ENCODE data around the gene LCN2.

Gene LCN2

DNA sequence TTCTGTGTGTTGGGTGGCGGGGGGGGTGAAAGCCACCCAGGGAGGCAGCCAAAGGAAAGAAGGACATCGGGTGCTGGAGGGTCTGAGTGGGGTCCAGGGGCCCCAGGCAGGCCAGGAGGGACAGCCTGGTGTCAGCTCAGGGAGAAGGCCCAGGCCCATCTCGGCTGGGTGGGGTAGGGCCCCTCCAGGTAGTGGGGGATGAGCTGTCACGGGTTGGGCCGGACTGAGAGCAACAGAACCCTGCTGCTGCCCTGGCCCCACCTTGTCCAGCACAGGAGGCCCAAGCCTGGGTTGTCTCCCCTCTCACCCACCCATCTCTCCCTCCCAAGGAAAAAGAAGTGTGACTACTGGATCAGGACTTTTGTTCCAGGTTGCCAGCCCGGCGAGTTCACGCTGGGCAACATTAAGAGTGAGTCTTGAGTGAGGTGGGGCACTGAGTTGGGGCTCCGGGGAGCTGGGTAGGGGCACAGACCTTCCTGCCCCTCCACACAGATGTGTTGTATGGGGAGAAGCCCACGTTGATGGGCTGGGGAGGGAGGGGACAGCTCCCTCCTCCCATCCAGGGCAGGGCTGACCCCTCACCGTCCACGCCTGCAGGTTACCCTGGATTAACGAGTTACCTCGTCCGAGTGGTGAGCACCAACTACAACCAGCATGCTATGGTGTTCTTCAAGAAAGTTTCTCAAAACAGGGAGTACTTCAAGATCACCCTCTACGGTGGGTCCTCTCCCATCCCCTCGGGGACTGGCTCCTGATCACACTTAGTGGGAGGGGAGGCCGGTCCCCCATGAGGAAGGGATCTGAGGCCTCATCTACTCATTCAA, 2.3 kb downstream of the LCN2 start:
- no peak for DNase-seq

- no peak for DNase-seq
Observed at GRCh38 chr9:128152133-128153059, 3.1 kb downstream of the LCN2 start.

DNA sequence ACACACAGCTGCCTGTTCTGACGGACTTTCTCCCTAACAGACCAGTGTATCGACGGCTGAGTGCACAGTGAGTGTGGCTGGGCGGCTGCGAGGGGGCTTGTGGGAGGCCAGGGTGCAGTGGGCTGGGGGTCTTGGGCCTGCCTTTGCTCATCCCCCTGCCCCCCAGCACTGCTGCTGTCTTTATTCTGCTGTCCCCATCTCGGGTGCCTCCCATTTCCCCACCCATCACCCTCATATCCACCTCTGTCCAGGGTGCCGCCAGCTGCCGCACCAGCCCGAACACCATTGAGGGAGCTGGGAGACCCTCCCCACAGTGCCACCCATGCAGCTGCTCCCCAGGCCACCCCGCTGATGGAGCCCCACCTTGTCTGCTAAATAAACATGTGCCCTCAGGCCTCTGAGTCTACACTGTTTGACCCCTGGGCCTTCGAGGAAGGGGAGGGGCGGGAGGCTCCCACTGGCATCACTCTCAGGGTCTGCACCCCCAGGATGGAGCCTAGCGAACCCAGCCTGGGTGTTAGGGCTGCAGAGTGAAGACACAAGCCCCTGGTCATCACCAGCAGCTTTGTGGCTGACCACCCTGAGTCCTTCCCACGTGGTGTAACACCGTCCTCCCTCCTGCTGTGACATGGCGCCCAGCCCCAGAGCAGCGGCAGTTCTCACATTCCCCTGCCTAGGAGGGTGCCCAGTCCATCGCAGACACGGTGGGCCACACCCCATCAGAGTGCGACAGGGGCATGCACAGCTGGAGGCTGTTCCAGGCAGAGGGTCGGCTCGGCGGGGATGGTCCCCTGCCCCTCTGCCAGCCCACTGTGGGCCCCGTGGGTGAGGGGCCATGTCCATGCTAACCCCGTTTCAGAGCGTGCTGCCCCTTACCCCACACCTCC, 4.0 kb downstream of the LCN2 start:
- DNase-seq, result no peak

DNA sequence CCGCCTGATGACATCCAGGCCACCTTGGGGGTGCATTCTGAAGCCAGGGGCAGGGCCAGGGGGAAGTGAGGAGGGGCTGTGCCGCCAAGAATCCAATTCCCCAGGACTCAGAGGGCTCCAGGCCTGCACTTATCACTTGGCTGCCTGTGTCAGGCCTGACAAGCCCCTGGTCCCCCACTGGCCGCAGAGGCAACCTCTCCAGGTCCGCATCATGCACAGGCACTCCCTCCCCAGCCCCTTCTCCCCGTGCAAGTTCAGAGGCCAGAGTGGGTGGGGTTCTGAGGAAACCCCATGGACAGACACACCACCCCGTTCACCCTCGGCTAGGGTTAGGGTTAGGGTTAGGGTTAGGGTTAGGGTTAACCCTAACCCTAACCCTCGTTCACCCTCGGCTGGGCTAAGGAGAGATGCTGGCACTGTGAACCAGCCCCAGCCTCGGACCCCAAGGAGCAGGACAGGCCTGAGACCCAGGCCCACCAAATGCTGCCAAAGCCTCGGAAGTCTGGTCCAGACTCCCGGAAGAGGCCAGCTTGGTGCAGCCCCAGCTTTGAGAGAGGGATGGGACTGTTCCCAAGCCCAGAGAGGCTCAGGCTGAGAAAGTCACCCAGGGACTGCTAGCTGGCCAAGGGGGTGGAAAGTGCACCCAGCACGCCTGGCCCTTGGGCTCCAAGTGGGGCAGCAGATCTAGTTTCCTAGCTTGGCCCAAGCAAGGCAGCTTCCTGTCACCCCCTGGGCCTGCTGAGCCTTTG, 4.9 kb downstream of the LCN2 start:
- DNase-seq, result no peak

DNA sequence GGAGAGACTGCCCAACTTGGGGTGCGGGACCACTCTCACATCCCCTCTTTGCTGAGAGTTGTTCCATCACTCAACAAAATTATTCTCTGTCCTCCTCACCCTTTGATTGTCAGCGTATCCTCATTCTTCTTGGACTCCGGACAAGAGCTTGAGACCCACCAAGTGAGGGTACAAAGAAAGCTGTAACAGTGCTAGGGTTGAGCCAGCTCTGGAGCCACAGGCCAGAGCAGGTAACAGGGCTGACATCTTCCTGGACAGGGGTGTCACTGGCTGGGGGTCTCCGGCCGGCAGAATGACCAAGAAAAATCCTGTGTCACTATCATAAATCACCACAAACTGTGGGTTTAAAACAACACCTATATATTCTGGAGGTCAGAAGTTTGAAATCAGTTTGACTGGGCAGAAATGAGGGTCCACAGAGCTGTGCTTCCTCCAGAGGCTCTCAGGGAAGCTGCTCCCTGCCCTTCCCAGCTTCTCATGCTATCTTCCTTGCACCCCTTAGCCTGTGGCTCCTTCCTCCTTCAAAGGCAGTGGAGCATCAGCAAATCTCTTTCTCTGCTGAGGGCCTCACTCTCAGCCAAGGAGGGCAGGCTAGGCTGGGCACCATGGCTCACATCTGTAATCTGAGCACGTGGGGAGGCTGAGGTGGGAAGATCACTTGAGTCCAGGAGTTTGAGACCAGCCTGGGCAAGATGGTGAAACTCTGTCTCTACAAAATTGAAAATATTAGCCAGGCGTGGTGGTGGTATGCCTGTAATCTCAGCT, 6.7 kb downstream of the LCN2 start:
- DNase-seq, result no peak

DNA sequence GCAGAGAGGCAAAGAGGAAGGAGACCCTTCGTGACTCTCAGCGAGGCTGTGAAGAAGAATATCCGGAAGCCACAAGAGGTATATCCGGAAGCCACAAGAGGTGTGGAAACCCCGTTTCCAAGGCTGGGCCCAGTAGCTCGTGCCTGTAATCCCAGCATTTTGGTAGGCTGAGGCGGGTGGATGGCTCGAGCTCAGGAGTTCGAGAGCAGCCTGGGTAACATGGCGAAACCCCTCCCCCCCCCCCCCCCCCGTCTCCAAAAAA, 10.2 kb downstream of the LCN2 start:
- peak; percentile 49 for DNase-seq

GRCh38 chr9:128159784-128160602, 10.7 kb downstream of the LCN2 start, which contains the start of gene BBLN:
Gene BBLN (plus strand): TSS chr9:128160265. CDS start chr9:128160408, 143 bp downstream.
- DNase-seq, result peak; percentile 90

- DNase-seq, result peak; percentile 21
Observed at GRCh38 chr9:128160603-128160987, 11.3 kb downstream of the LCN2 start.

GRCh38 chr9:128161215-128161902, 12.1 kb downstream of the LCN2 start:
- no peak for DNase-seq

DNA sequence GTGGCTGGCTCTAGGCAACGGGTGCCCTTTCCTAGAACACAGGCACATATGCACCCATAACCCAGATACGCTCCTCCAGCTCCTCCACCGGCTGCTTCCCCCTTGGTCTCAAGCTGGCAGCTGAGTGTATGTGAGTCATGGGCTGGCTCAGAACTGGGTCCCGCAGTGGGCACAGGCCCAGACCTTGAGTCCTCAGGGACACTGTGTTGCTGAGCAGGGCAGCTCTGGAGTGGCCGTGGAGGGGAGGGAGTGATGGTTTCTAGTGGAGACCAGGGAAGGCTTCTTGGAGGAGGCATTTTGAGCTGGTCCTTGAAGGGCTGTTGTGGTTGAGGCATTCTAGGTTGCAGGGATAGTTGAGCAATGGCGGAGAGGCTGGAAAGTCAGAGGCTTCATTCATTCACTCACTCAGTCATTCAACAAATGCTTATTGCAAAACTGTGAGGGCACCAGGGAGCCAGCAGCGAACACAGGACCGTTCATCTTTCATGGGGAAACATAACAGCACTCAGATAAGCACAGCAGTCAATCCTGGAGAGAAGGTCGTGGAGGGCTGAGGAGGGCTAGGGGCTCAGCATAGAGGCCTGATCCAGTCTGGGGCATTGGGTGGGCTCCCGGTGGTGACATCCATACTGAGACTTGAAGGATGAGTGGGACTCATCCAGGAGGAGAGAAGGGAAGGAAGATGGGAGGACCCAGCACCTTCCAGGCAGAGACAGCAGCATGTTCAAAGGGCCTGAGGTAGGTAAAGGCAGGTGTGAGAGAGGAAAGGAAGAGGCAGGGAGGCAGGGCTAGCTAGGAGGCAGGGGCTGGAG, 13.2 kb downstream of the LCN2 start:
- DNase-seq, result no peak

DNA sequence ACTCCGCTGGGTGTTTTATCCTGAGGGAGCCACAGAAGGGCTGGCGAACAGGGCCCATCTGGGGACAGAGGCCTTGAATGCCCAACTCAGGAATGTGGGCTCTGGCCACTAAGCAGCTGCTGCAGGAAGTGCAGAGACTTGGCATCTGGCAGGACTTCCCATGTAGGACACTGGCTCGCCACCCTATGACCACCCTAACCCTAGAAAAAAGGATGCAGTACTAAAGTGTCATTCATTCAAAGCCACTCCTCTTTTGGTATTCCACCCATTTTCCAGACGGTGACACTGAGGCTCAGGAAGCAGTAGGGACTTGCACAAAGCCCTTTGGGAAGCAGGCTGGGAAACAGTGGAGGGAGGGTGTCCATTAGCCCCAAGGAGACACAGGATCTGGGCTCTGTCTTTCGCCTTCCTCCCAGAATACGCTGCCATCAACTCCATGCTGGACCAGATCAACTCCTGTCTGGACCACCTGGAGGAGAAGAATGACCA, 13.8 kb downstream of the LCN2 start:
- no peak for DNase-seq

DNA sequence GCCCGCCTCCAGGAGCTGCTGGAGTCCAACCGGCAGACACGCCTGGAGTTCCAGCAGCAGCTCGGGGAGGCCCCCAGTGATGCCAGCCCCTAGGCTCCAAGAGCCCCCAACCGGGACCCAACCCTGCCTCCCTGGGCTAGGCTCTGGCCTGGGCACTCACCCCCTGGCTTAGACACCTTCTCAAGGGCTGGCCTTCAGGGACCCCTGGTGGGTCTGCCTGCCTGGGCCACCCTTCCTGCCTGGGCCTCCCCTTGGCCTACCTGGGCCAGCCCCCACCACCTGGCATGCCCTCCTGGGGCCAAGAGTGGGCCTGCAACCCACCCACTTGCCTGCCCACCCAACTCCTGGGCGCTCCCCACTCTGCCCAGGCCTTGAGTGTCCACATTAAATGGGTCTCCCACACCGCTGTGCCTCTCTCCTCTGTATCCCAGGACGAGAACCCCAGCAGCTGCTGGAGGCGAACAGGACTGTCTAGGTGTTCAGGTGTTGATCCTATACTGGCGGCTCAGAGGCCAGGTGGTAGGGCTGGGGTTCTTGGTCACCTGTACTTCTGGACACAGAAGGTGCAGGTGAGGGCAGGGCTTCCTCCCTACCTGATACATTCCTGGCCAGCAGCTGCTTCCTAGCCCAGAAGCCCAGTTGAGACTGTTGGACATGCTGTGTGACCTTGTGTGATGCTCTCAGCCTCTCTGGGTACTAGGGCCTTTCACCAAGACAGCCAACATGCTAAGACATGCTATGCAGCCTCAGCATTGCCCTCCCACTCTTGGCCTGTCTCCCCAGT, 14.5 kb downstream of the LCN2 start:
- no peak for DNase-seq

- DNase-seq, result no peak
Observed at GRCh38 chr9:128164307-128164885, 15.1 kb downstream of the LCN2 start.

DNA sequence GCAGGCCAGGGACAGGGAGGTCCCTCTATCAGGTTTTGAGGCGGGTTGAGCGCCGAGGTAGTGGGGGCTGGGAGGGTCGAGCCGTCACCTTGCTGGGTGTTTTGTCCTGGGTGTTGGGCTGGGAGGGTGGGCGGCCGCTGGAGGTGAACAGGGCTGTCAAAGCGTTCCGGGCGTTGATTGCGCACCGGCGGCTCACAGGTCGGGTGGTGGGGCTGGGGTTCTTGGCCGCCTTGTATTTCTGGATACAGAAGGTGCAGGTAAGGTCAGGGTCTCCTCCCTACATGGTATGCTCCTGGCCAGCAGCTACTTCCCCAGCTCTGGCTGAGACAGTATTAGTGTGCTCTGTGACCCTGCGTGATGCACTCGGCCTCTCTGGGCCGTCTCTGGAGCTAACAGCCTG, 16.9 kb downstream of the LCN2 start:
- DNase-seq, result no peak

GRCh38 chr9:128167209-128167608, 18.0 kb downstream of the LCN2 start:
- no peak for DNase-seq

- no peak for DNase-seq
Observed at GRCh38 chr9:128168731-128169308, 19.6 kb downstream of the LCN2 start.

GRCh38 chr9:128169492-128169891, 20.2 kb downstream of the LCN2 start:
- DNase-seq, result no peak

Measured in T-helper 9 cell (primary cell).